GM12875 (cell line): ENCODE measurements around the gene LSAMP.
"Not testable (repeated sequence)": the region's sequence is repeated elsewhere in the genome, so short reads cannot be mapped to it uniquely, and the experiment has no call there.

Experiments
- H3K4me3 ChIP-seq: one replicate; pipeline ENCODE4 v1.5.1; 2011; ENCODE audit warnings: low read depth, low read length, control low read depth
- CTCF ChIP-seq: IDR thresholded peaks from 2 replicates; pipeline ENCODE4 v1.5.1; 2011; ENCODE audit warnings: low read depth, mild to moderate bottlenecking, control low read depth, inconsistent platforms, low read length, moderate library complexity, borderline replicate concordance; ENCODE audit not compliant: insufficient read depth

LSAMP gene

GRCh38 chr3:115804713-115805119, 640.6 kb downstream of the LSAMP start:
- TF ChIP-seq CTCF: no peak

GRCh38 chr3:115804200-115804599, 641.1 kb downstream of the LSAMP start:
- no peak for TF ChIP-seq CTCF
- H3K4me3 ChIP-seq: no peak overlapping the region

More at GRCh38 chr3:115804713-115805119, 640.6 kb downstream of the LSAMP start:
- no peak overlapping the region for H3K4me3 ChIP-seq

GRCh38 chr3:115803661-115804060, 641.6 kb downstream of the LSAMP start:
- TF ChIP-seq CTCF: no peak

GRCh38 chr3:115800489-115801075, 644.7 kb downstream of the LSAMP start:
- TF ChIP-seq CTCF: no peak
- no peak overlapping the region for H3K4me3 ChIP-seq

More at GRCh38 chr3:115803661-115804060, 641.6 kb downstream of the LSAMP start:
- H3K4me3 ChIP-seq: no peak overlapping the region

GRCh38 chr3:115800065-115800464, 645.2 kb downstream of the LSAMP start:
- H3K4me3 ChIP-seq: not testable (repeated sequence)

GRCh38 chr3:115792206-115792955, 652.9 kb downstream of the LSAMP start:
- TF ChIP-seq CTCF: no peak
- no peak overlapping the region for H3K4me3 ChIP-seq

GRCh38 chr3:115791271-115792153, 653.8 kb downstream of the LSAMP start:
- not testable (repeated sequence) for H3K4me3 ChIP-seq
